Left ventricle myocardium inferior (tissue), 1 donor: ENCODE measurements around the gene APOO. TPM values are rescaled to one million over a fixed set of nuclear protein-coding genes. Genes with fewer than 3 reads are reported as not detected.

Experiments used
- DNase-seq: peaks from one replicate; pipeline ENCODE4 v3.0.0-alpha.2; 2020
- H3K27ac ChIP-seq: fragments of 200-600 bp; replicated peaks from 2 replicates; pipeline ENCODE4 v1.8.0; 2021
- H3K27me3 ChIP-seq: fragments of 200-600 bp; 2 replicates; pipeline ENCODE4 v1.8.0; 2021; ENCODE audit warnings: low read depth
- H3K36me3 ChIP-seq: fragments of 200-600 bp; 2 replicates; pipeline ENCODE4 v1.8.0; 2021
- H3K4me1 ChIP-seq: fragments of 200-600 bp; 2 replicates; pipeline ENCODE4 v1.8.0; 2021
- H3K4me3 ChIP-seq: fragments of 200-600 bp; 2 replicates; pipeline ENCODE4 v1.8.0; 2021; ENCODE audit warnings: mild to moderate bottlenecking, moderate library complexity
- H3K9me3 ChIP-seq: fragments of 200-600 bp; replicated peaks from 2 replicates; pipeline ENCODE4 v1.8.0; 2021
- intact Hi-C: fragments of 100-400 bp; cut with micrococcal nuclease; formaldehyde crosslinking; loops from one replicate; pipeline ENCODE4 v1.11.0; 2022
- total RNA-seq: library from RNA; stranded (reverse); fragmentation: NEBNext Ultra II Directional; extraction: Animal tissue kit (Norgen Biotek cat#: 25700); gene quantifications from one replicate; pipeline ENCODE4 v1.2.1, GENCODE V29; 2021
- TF ChIP-seq, protein P1 (sequence below): fragments of 200-600 bp; IDR thresholded peaks from 2 replicates; pipeline ENCODE4 v1.8.0; 2021; ENCODE audit warnings: antibody characterized with exemption, mild to moderate bottlenecking, borderline replicate concordance
- donor health status: DM: no; HTN: yes; CAD: no; lungs with severe emphysema.

The APOO gene
- total RNA-seq, 1 donor from 2014 or later: 102 TPM

DNA sequence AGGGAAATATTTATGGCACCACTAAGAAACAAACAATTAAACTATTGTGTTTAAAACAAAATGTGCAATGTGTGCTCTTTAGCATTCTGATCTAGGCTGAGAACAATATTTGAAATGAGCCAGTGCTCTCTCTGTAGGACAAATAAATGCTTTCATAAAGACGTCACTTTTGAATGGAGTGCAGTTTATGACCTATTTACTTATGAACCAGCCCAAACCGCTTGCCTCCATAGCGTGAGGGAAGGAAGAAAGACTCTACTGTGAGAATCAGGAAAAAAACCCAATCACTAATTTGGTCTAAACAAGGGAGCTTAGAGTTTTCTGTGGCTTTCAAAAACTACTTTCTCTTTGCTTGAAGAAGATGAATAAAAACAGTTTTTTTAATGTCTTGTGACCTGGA, 85.3 kb downstream of the APOO start:
- TF ChIP-seq, protein P1, sequence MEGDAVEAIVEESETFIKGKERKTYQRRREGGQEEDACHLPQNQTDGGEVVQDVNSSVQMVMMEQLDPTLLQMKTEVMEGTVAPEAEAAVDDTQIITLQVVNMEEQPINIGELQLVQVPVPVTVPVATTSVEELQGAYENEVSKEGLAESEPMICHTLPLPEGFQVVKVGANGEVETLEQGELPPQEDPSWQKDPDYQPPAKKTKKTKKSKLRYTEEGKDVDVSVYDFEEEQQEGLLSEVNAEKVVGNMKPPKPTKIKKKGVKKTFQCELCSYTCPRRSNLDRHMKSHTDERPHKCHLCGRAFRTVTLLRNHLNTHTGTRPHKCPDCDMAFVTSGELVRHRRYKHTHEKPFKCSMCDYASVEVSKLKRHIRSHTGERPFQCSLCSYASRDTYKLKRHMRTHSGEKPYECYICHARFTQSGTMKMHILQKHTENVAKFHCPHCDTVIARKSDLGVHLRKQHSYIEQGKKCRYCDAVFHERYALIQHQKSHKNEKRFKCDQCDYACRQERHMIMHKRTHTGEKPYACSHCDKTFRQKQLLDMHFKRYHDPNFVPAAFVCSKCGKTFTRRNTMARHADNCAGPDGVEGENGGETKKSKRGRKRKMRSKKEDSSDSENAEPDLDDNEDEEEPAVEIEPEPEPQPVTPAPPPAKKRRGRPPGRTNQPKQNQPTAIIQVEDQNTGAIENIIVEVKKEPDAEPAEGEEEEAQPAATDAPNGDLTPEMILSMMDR: no peak
- H3K36me3 ChIP-seq: no peaks in the 10 kb centered on the region
- no peaks in the 10 kb centered on the region for H3K27me3 ChIP-seq
- H3K27ac ChIP-seq: no peak overlapping the region
- no peak overlapping the region for H3K4me3 ChIP-seq
- intact Hi-C loops: no loop called here
- no peaks in the 10 kb centered on the region for H3K4me1 ChIP-seq
- DNase-seq: no peak
- no peaks in the 10 kb centered on the region for H3K9me3 ChIP-seq

DNA sequence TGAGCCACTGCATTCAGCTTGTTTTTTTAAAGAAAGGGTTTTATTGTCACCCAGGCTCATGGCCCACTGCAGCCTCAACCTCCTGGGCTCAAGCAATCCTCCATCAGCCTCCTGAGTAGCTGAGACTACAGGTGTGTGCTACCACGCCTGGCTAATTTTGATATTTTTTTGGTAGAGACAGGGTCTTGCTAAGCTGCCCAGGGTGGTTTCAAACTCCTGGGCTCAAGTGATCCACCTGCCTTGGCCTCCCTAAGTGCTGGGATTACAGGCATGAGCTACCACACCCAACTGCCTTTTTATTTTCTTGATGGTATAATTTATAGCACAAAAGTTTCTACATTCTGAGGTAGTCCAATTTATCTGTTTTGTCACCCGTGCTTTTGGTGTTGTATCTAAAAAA, 85.9 kb downstream of the APOO start:
- intact Hi-C loops: no loop called here
- DNase-seq: no peak
- Histone ChIP-seq H3K27me3 (no peaks in the 10 kb centered on the region), H3K36me3 (no peaks in the 10 kb centered on the region), H3K4me3 (no peak overlapping the region), H3K4me1 (no peaks in the 10 kb centered on the region), H3K9me3 (no peaks in the 10 kb centered on the region), H3K27ac (no peak overlapping the region)
- TF ChIP-seq, protein P1: no peak

DNA sequence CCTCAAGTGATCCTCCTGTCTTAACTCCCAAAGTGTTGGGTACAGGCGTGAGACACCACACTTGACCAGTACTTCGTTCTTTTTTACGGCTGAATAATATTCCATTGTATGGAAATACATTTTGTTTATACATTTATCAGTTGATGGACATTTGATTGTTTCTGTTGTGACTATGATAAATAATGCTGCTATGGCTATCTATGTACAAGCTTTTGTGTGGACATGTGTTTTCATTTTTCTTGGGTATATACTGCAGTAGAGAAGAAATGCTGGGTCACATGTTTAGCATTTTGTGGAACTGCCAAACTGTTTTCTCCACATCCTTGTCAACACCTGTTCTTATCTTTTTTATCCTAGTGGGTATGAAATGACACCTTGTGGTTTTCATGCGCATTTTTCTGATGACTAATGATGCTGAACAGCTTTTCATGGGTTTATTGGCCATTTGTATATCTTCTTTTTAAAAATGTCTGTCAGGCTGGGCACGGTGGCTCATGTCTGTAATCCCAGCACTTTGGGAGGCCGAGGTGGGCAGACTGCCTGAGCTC, 87.4 kb downstream of the APOO start:
- TF ChIP-seq, protein P1: no peak
- no peaks in the 10 kb centered on the region for H3K27me3 ChIP-seq
- no peak overlapping the region for H3K4me3 ChIP-seq

DNA sequence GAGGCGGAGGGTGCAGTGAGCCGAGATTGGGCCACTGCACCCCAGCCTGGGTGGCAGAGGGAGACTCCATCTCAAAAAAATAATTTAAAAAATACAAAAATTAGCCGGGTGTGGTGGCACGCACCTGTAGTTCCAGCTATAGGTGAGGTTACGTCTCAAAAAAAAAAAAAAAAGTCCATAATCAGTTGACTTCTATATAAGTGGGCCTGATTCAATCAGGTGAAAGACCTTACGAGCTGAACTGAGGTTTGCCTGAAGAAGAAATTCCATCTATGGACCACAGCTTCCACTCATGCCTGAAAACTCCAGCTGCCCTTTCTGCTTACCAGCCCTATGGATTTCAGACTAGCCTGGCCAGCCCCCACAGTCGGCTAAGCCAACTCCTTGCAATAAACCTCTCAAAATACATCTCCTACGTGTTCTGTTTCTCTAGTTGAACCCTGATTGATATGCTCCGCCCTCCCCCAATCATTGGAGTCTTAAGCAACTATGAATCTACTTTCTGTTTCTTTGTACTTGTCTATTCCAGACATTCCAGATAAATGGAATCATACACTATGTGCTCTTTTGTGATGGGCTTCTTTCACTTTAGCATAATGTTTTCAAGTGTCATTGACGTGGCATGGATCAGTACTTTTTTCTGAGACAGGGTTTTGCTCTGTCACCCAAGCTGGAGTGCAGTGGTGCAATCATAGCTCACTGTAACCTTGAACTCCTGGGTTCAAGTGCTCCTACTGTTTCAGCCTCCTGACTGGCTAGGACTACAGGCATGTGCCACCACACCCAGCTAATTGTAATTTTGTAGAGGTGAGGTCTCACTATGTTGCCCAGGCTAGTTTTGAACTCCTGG, 88.1 kb downstream of the APOO start:
- DNase-seq: no peak
- H3K27me3 ChIP-seq: no peaks in the 10 kb centered on the region
- H3K9me3 ChIP-seq: no peaks in the 10 kb centered on the region
- H3K4me1 ChIP-seq: no peaks in the 10 kb centered on the region
- TF ChIP-seq, protein P1: no peak
- H3K4me3 ChIP-seq: no peak overlapping the region
- intact Hi-C loops: no loop called here
- no peaks in the 10 kb centered on the region for H3K36me3 ChIP-seq
- H3K27ac ChIP-seq: no peak overlapping the region

More for the DNA sequence above, 87.4 kb downstream of the APOO start:
- H3K27ac ChIP-seq: no peak overlapping the region
- no peaks in the 10 kb centered on the region for H3K36me3 ChIP-seq
- intact Hi-C loops: no loop called here
- H3K9me3 ChIP-seq: no peaks in the 10 kb centered on the region
- no peak for DNase-seq
- no peaks in the 10 kb centered on the region for H3K4me1 ChIP-seq

DNA sequence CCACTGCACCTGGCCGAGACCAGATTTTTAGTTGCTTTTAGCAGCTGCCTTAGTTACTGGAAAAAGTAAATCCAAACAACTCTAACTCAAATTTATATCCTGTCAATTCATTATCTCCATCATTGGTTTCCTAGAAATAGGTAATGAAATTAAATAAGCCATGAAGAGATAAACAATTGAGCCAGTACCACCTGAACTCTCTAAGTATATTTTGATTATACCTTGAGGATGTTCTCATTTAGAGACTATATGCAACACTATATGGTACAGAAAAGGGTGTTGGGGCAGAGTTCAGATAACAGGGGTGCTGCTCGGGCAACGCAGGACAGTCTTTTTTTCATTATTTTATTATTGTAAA, 89.8 kb downstream of the APOO start:
- no peak for DNase-seq
- TF ChIP-seq, protein P1: no peak
- Histone ChIP-seq H3K36me3 (no peaks in the 10 kb centered on the region), H3K27me3 (no peaks in the 10 kb centered on the region), H3K4me1 (no peaks in the 10 kb centered on the region), H3K4me3 (no peak overlapping the region), H3K9me3 (no peaks in the 10 kb centered on the region), H3K27ac (no peak overlapping the region)
- intact Hi-C loops: no loop called here
